Measurements from ENCODE around the gene NFIA. TPM values are rescaled to one million over a fixed set of nuclear protein-coding genes. Genes with fewer than 3 reads are reported as not detected.

NFIA gene
- total and polyA plus RNA-seq, 9 of the 15 experiments (the other 6 are each of a cell fraction or from before 2014, with no cell fraction given), result 5.3 to 24.9 (median 9.8) TPM

GRCh38 chr1:61073871-61074270 lies 8.5 kb upstream of the NFIA start:
- 81% methylated on average over 5 of the region's 5 CpGs for WGBS (ENCODE audit: insufficient coverage, low coverage, missing lambda C conversion rate)
- no peak for DNase-seq (ENCODE audit: extremely low read depth in 1 of 4, low spot score in 3 of 4)
- Histone ChIP-seq H3K9me3 (replicated peaks; ENCODE audit: control insufficient read depth, insufficient read depth, low read depth, low read length) (no peaks in the 10 kb centered on the region), H3K4me2 (ENCODE audit: insufficient read depth, low read length) (no peak overlapping the region), H3K79me2 (ENCODE audit: control insufficient read depth, insufficient read depth, low read length) (0 out of 3 replicates have a peak, but pooled peaks cover 3% of the 10 kb centered on the region), H3K4me1 (replicated peaks in 1 of 2; ENCODE audit: control insufficient read depth in 2 of 2, insufficient read depth in 2 of 2, low read length in 2 of 2) (peaks cover 6 to 23% of the 10 kb centered on the region in 2 experiments), H3K9ac (ENCODE audit: insufficient read depth in 1 of 2, low read depth in 2 of 2, low read length in 2 of 2) (no peak overlapping the region), H3K4me3 (no peak overlapping the region), H3K27ac (ENCODE audit: extremely low read depth, low read depth, low read length) (no peak overlapping the region), H3K27me3 (ENCODE audit: control insufficient read depth in 2 of 2, insufficient read depth in 2 of 2, low read length in 2 of 2) (no peaks in the 10 kb centered on the region), H3K36me3 (ENCODE audit: control insufficient read depth, insufficient read depth, low read length) (no peaks in the 10 kb centered on the region), H3K9me1 (ENCODE audit: control insufficient read depth, insufficient read depth, low read length) (no peaks in the 10 kb centered on the region), H4K20me1 (replicated peaks; ENCODE audit: control insufficient read depth, insufficient read depth, low read length) (no peaks in the 10 kb centered on the region), H2AFZ (ENCODE audit: low read depth, low read length) (no peak overlapping the region)
- ChIA-PET POLR2A (no interaction called here), CTCF (ENCODE audit: low intra/inter-chr PET ratio) (no interaction called here)
- BruUV-seq (replicated peaks), result no TSS peak
- no peak for TF ChIP-seq BRD9 (IDR thresholded peaks at IDR 0.05; ENCODE audit: low read depth, partially characterized antibody)
- no peak for TF ChIP-seq THRAP3 (IDR thresholded peaks at IDR 0.05; ENCODE audit: borderline replicate concordance)
- TF ChIP-seq POLR2AphosphoS5 (IDR thresholded peaks at IDR 0.05; ENCODE audit: control insufficient read depth, insufficient read depth, low read depth, low read length), result no peak
- no peak for TF ChIP-seq TOE1 (IDR thresholded peaks at IDR 0.05; ENCODE audit: borderline replicate concordance)
- TF ChIP-seq TOE1 (CRISPR knock-in tag; IDR thresholded peaks at IDR 0.05; ENCODE audit: borderline replicate concordance, low read depth), result no peak
- TF ChIP-seq PCBP2 (IDR thresholded peaks at IDR 0.05; ENCODE audit: low read depth, low read length, poor library complexity, severe bottlenecking), result no peak
- no peak for TF ChIP-seq CREB3 (tag; conservative IDR thresholded peaks at IDR 0.05; ENCODE audit: low read depth)
- no peak for TF ChIP-seq XRCC3 (IDR thresholded peaks at IDR 0.05)
- no peak for TF ChIP-seq GABPB1 (CRISPR knock-in tag; IDR thresholded peaks at IDR 0.05)
- TF ChIP-seq NFE2 (IDR thresholded peaks at IDR 0.05; ENCODE audit: low read depth), result no peak
- no peak for TF ChIP-seq ELF1 (tag; IDR thresholded peaks at IDR 0.05)
- TF ChIP-seq SRF (CRISPR knock-in tag; IDR thresholded peaks at IDR 0.05), result no peak
- TF ChIP-seq, protein P1, sequence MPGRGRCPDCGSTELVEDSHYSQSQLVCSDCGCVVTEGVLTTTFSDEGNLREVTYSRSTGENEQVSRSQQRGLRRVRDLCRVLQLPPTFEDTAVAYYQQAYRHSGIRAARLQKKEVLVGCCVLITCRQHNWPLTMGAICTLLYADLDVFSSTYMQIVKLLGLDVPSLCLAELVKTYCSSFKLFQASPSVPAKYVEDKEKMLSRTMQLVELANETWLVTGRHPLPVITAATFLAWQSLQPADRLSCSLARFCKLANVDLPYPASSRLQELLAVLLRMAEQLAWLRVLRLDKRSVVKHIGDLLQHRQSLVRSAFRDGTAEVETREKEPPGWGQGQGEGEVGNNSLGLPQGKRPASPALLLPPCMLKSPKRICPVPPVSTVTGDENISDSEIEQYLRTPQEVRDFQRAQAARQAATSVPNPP (IDR thresholded peaks at IDR 0.05; ENCODE audit: borderline replicate concordance, insufficient read depth, insufficient read length), result no peak
- TF ChIP-seq, protein P2, sequence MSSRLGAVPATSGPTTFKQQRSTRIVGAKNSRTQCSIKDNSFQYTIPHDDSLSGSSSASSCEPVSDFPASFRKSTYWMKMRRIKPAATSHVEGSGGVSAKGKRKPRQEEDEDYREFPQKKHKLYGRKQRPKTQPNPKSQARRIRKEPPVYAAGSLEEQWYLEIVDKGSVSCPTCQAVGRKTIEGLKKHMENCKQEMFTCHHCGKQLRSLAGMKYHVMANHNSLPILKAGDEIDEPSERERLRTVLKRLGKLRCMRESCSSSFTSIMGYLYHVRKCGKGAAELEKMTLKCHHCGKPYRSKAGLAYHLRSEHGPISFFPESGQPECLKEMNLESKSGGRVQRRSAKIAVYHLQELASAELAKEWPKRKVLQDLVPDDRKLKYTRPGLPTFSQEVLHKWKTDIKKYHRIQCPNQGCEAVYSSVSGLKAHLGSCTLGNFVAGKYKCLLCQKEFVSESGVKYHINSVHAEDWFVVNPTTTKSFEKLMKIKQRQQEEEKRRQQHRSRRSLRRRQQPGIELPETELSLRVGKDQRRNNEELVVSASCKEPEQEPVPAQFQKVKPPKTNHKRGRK (tag; IDR thresholded peaks at IDR 0.05), result no peak
- TF ChIP-seq FOS (IDR thresholded peaks at IDR 0.05; ENCODE audit: extremely low read depth, insufficient read length), result no peak
- no peak for TF ChIP-seq TEAD4 (IDR thresholded peaks at IDR 0.05; ENCODE audit: low read length)
- TF ChIP-seq TEAD4 (CRISPR knock-in tag; IDR thresholded peaks at IDR 0.05; ENCODE audit: borderline replicate concordance), result no peak
- in situ Hi-C loops (cut with MboI) (no loop called here), intact Hi-C loops (cut with micrococcal nuclease) (no loop called here)
- no peak for FAIRE-seq
- no peak for ATAC-seq
